Endometrium (tissue), 2 donors: ENCODE data around the gene MACROD1.

Source experiments
- FAIRE-seq: peaks from 2 replicates; lab custom pipeline; 2012; peaks lifted over from hg19 to GRCh38; lab: Jason Lieb, UNC
- donor health status: control.
- donor health status: control.

MACROD1 gene

GRCh38 chr11:64165842-64166635 is at the start of gene MACROD1:
Gene MACROD1, minus strand, starts transcription at chr11:64166113. Its CDS starts 119 bp downstream, at chr11:64165994.
- no peak for FAIRE-seq

- FAIRE-seq: no peak
Measured at GRCh38 chr11:64211181-64211872, 45.4 kb upstream of the MACROD1 start.

- FAIRE-seq: no peak
Measured at GRCh38 chr11:64210301-64211020, 44.5 kb upstream of the MACROD1 start.

GRCh38 chr11:64209563-64209843 is 43.6 kb upstream of the MACROD1 start:
- no peak for FAIRE-seq

- no peak for FAIRE-seq
Measured at GRCh38 chr11:64208796-64209562, 43.1 kb upstream of the MACROD1 start.

GRCh38 chr11:64208086-64208795 is 42.3 kb upstream of the MACROD1 start:
- FAIRE-seq: no peak

GRCh38 chr11:64207256-64208085 is 41.6 kb upstream of the MACROD1 start:
- FAIRE-seq: no peak

- FAIRE-seq: no peak
Measured at GRCh38 chr11:64206457-64207255, 40.7 kb upstream of the MACROD1 start, which contains the start of gene FERMT3. Gene FERMT3, plus strand, starts transcription at chr11:64206721. Its CDS starts 644 bp downstream, at chr11:64207365.

- peak; percentile 77 for FAIRE-seq
Measured at GRCh38 chr11:64204464-64204989, 38.6 kb upstream of the MACROD1 start.

- FAIRE-seq: no peak
Measured at GRCh38 chr11:64204080-64204440, 38.1 kb upstream of the MACROD1 start.

- FAIRE-seq: no peak
Measured at GRCh38 chr11:64203421-64204079, 37.6 kb upstream of the MACROD1 start.

GRCh38 chr11:64202992-64203391 is 37.1 kb upstream of the MACROD1 start:
- FAIRE-seq: no peak

- no peak for FAIRE-seq
Measured at GRCh38 chr11:64201543-64201942, 35.6 kb upstream of the MACROD1 start.

GRCh38 chr11:64198511-64198910 is 32.6 kb upstream of the MACROD1 start:
- FAIRE-seq: no peak

- no peak for FAIRE-seq
Measured at GRCh38 chr11:64196626-64197025, 30.7 kb upstream of the MACROD1 start.

GRCh38 chr11:64192434-64192833 is 26.5 kb upstream of the MACROD1 start:
- no peak for FAIRE-seq

- no peak for FAIRE-seq
Measured at GRCh38 chr11:64186492-64187165, 20.7 kb upstream of the MACROD1 start.

- FAIRE-seq: peak; percentile 98
Measured at GRCh38 chr11:64185693-64186491, 20.0 kb upstream of the MACROD1 start, which contains the start of gene STIP1. Gene STIP1, plus strand, starts transcription at chr11:64186171. Its CDS starts 91 bp downstream, at chr11:64186262.
